ENCODE data around the gene MYRF.

MYRF gene

GRCh38 chr11:61718621-61719302 lies 33.7 kb upstream of the MYRF start:
- DNase-seq (ENCODE audit: low read depth), result no peak

- DNase-seq (ENCODE audit: low read depth), result no peak
Observed at GRCh38 chr11:61719978-61720377, 32.5 kb upstream of the MYRF start.

- no peak for DNase-seq (ENCODE audit: low read depth)
Observed at GRCh38 chr11:61720597-61720996, 31.8 kb upstream of the MYRF start.

- DNase-seq (ENCODE audit: low read depth), result no peak
Observed at GRCh38 chr11:61724437-61724836, 28.0 kb upstream of the MYRF start.

GRCh38 chr11:61725781-61726231 lies 26.6 kb upstream of the MYRF start:
- no peak for DNase-seq (ENCODE audit: low read depth)

GRCh38 chr11:61726775-61727174 lies 25.7 kb upstream of the MYRF start:
- DNase-seq (ENCODE audit: low read depth), result no peak

GRCh38 chr11:61727401-61727811 lies 25.0 kb upstream of the MYRF start:
- no peak for DNase-seq (ENCODE audit: low read depth)

GRCh38 chr11:61728066-61728939 lies 24.1 kb upstream of the MYRF start:
- DNase-seq (ENCODE audit: low read depth), result no peak

GRCh38 chr11:61728940-61729219 lies 23.6 kb upstream of the MYRF start:
- no peak for DNase-seq (ENCODE audit: low read depth)

GRCh38 chr11:61730240-61730994 lies 22.0 kb upstream of the MYRF start:
- DNase-seq (ENCODE audit: low read depth), result no peak

- DNase-seq (ENCODE audit: low read depth), result no peak
Observed at GRCh38 chr11:61731211-61731951, 21.1 kb upstream of the MYRF start.

- DNase-seq (ENCODE audit: low read depth), result no peak
Observed at GRCh38 chr11:61731952-61732675, 20.3 kb upstream of the MYRF start.

- no peak for DNase-seq (ENCODE audit: low read depth)
Observed at GRCh38 chr11:61732705-61733104, 19.7 kb upstream of the MYRF start.

GRCh38 chr11:61733120-61733978 lies 19.1 kb upstream of the MYRF start:
- peak; percentile 69 for DNase-seq (ENCODE audit: low read depth)

- no peak for DNase-seq (ENCODE audit: low read depth)
Observed at GRCh38 chr11:61734767-61735166, 17.7 kb upstream of the MYRF start.

GRCh38 chr11:61735391-61735790 lies 17.0 kb upstream of the MYRF start:
- DNase-seq (ENCODE audit: low read depth), result no peak

- no peak for DNase-seq (ENCODE audit: low read depth)
Observed at GRCh38 chr11:61736310-61736709, 16.1 kb upstream of the MYRF start.

- no peak for DNase-seq (ENCODE audit: low read depth)
Observed at GRCh38 chr11:61737131-61737530, 15.3 kb upstream of the MYRF start.

GRCh38 chr11:61737636-61738386 lies 14.6 kb upstream of the MYRF start:
- DNase-seq (ENCODE audit: low read depth), result no peak

GRCh38 chr11:61738776-61739175 lies 13.7 kb upstream of the MYRF start:
- no peak for DNase-seq (ENCODE audit: low read depth)

Data from activated T-helper 9 cell treated with anti-CD3 and anti-CD28 coated beads, Interleukin-2, amount 50 U/mL, for 16 hours (primary cell).